COLO829 (cell line): ENCODE measurements around the gene FMNL1.
"Not testable (repeated sequence)": the region's sequence is repeated elsewhere in the genome, so short reads cannot be mapped to it uniquely, and the experiment has no call there.

Experiments
- DNase-seq: peaks from one replicate; pipeline ENCODE4 v3.0.0; 2012; ENCODE audit warnings: low spot score

FMNL1 gene, protein sequence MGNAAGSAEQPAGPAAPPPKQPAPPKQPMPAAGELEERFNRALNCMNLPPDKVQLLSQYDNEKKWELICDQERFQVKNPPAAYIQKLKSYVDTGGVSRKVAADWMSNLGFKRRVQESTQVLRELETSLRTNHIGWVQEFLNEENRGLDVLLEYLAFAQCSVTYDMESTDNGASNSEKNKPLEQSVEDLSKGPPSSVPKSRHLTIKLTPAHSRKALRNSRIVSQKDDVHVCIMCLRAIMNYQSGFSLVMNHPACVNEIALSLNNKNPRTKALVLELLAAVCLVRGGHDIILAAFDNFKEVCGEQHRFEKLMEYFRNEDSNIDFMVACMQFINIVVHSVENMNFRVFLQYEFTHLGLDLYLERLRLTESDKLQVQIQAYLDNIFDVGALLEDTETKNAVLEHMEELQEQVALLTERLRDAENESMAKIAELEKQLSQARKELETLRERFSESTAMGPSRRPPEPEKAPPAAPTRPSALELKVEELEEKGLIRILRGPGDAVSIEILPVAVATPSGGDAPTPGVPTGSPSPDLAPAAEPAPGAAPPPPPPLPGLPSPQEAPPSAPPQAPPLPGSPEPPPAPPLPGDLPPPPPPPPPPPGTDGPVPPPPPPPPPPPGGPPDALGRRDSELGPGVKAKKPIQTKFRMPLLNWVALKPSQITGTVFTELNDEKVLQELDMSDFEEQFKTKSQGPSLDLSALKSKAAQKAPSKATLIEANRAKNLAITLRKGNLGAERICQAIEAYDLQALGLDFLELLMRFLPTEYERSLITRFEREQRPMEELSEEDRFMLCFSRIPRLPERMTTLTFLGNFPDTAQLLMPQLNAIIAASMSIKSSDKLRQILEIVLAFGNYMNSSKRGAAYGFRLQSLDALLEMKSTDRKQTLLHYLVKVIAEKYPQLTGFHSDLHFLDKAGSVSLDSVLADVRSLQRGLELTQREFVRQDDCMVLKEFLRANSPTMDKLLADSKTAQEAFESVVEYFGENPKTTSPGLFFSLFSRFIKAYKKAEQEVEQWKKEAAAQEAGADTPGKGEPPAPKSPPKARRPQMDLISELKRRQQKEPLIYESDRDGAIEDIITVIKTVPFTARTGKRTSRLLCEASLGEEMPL

DNA sequence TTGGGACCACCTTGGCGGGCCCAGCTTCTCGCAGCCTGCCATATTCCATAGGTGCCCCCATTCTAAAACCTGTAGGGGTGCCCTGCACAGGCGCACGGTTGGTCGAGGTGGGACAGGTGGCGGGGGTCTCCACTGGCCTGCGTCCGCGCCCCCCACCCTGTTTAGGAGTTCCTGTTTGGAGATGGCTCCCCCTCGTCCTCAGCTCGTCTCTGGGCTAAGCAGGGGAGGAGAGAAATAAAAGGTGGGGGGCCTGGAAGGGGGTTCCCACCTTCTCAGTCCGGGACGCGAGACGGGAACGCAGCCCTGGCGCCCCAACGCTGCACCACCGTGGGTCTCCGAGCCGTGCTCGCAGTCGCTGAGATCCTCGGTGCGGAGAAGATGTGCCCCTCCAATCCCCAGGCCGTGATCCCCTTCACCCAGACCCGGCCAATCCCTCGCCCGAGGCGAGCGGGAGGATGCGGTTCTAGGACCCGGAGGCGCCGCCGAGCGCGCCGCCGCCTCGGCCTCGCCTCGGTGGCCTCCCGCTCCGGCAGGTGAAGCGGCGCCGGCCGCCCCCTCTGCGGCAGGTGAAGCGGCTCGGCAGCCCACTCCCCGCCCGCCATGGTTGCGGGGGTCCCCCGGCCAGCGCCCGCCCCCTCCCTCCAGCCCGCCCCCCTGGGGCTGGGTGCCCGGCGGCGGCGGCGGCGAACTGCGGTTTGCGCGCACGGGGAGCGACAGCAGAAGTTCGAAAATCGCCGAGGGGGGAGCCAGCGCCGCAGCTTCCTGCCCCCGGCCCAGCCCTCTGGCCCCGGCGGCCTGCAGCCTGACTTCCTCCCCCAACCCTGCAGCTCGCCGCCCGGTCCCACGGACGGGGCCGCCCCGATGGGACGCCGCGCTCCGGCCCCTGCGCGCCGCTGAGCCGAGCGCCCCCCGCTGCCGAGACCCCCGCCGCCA lies at the start of gene FMNL1:
FMNL1 (plus strand) TSS at position 805 of the 933 bp plus-strand sequence. CDS start 240 bp downstream, outside the sequence.
- DNase-seq, result no peak

- no peak for DNase-seq
Observed at GRCh38 chr17:45172232-45172540, 49.5 kb upstream of the FMNL1 start.

GRCh38 chr17:45172541-45173286 lies 49.0 kb upstream of the FMNL1 start:
- peak; percentile 96 for DNase-seq

- no peak for DNase-seq
Observed at GRCh38 chr17:45175759-45176115, 45.9 kb upstream of the FMNL1 start.

GRCh38 chr17:45177563-45177962 lies 44.1 kb upstream of the FMNL1 start:
- no peak for DNase-seq

- no peak for DNase-seq
Observed at GRCh38 chr17:45184144-45184543, 37.5 kb upstream of the FMNL1 start.

GRCh38 chr17:45186801-45187354 lies 34.8 kb upstream of the FMNL1 start:
- DNase-seq, result no peak

GRCh38 chr17:45189009-45189408 lies 32.7 kb upstream of the FMNL1 start:
- no peak for DNase-seq

DNA sequence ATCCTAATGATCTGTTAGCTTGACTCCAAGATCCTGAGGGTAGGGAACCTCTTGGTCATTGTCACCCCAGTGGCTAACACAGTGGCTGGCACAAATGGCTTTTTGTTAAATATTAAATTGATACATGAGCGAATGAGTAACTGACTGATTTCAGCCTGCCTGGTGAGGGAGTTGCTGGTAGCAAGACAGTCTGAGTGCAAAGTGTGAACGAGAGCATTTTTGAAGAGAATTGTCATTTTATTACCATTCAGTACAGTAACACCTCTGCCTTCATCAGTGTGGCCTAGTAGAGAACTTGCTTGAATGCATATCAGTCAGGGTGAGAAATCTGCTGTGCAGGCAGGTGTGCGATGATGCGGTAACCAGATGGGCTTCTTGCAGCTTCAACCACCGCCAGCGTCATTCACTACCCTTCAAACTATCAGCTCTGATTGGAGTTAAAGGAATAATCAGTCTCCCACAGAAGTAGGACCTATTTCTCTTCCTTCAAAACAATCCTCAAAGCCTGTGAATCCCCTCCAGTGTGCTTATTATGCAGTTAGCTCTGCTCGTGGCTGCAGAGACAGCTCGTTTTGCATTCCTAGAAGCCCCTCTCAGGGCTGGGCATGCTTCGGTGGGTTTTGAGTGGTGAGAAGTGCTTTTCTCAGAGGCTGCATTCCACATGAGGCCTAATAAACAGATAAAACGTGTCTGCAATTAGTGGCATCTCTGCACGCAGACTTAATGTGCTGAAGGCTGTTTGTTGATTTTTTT lies 31.0 kb upstream of the FMNL1 start:
- DNase-seq, result no peak

- DNase-seq, result no peak
Observed at GRCh38 chr17:45195424-45195823, 26.3 kb upstream of the FMNL1 start.

DNA sequence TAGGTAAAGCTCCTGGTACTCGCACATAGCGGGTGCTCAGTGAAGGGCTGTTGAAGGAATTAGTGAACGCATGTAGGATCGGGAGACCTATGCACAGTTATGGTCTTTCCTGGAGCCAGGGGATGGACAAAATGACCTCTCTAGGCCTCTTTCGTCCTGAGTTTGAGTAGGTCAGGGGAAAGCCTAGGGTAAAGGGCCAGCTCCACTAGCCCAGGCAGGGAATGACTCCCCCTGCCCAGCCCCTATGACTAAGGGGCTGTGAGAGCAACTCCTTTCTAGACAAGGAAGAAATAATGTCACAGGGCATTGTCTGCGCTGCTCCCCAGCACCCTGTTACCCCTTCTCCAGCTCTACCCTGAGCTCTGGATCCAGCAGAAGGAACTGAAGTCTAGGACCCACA lies 24.6 kb upstream of the FMNL1 start:
- no peak for DNase-seq

- DNase-seq, result peak; percentile 74
Observed at GRCh38 chr17:45197555-45198334, 23.9 kb upstream of the FMNL1 start.

DNA sequence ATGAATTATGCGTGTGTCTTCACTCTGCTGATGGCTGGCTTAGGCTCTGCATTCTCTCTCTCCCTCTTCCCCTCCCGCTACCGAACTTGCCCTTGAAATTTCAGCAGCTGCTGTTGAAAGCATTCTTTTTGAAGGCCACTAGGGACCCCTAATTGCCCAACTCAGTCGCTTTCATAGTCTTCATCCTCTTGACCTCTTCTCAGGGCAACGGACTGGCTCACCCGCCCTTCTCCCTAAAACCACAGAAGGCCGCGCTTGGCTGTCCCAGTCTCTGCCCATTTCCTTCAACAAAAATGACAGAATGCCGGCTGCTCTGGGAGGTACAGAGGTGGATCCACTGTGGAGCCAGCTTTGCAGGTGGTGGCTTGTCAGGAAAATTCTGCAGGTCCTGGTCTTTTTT lies 21.0 kb upstream of the FMNL1 start:
- DNase-seq, result no peak

DNA sequence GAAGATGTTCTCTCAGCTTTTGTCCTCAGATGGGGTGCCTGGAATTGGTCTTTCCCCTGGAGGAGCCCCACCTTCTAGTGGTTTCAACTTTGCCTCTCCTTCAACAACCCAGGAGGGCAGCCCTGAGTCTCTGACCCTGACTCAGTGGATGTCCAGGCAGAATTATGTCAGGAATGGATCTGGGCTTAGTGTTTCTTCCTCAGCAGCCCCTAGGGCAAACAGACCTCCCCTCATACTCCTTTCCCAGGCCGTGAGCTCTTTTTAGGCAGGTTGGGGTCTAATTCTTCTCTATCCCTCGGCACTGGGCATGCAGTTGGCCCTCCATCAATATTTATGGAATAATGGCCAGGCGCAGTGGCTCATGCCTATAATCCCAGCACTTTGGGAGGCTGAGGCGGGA lies 20.2 kb upstream of the FMNL1 start:
- no peak for DNase-seq

- DNase-seq, result not testable (repeated sequence)
Observed at GRCh38 chr17:45201880-45202279, 19.8 kb upstream of the FMNL1 start.

DNA sequence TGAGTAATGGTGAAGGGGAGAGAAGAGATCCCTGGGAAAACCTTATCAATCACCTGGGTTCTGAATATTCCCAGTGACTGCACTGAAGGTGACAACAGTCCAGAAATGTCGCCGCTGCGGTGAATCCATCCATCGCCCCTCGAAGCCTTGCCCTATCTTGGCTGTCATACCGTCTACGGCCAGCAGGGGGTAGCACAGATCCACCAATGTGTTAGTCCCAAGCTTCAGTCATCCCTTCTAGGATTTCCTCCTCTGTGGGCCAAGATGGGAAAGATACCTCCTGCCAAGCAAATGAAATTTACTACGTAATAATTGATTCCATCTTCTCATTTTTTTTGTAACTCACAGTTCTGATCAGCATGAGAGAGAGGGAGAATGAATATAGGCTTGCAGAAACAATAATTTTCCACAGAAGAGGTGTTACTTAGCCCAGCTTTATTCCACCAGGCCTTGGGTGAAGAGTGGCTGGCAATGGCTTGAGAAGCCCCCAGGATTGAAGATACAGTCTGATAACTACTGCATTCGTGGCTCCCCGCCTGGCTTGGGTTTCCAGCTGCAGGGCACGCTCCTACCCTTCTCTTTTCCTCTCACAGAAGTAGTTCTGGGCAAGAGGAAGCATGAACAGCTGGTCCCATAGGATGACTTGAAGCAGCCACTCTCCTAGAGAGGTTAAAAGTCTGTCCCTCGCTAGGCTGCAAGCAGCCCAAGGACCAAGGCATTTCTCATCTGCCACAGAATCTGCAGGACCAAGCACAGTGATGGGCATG lies 2.6 kb upstream of the FMNL1 start:
- peak; percentile 71 for DNase-seq

DNA sequence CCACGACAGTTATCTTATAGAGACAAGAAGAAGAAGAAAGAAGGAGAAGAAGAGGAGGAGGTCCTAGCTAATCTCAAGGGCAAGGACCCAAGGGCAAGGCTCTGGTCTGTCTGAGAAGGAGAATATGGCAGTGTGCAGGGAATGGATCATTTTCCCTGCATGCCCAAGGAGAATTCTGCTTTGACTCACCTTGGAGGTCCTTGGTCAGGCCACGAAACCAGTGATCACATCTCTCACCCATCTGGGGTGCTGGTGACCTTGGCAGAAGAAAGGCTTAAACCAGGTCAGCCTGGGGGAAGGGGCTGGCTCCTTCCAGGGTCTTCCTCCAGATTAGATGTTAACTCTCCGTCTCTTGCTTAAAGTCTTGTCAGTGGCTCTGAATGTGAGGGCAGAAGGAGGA lies 1.6 kb upstream of the FMNL1 start:
- DNase-seq, result no peak

DNA sequence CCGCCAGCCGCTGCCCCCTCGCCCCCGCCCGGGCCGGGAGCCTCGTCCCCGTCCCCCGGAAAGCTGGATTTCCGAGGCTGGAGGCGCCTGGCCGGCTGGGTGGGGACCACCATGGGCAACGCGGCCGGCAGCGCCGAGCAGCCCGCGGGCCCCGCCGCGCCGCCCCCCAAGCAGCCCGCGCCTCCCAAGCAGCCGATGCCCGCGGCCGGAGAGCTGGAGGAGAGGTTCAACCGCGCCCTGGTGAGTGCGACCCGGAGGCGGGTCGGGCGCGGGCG lies 266 bp downstream of the FMNL1 start:
- DNase-seq, result no peak
